Keratinocyte (primary cell): ENCODE data around the gene SMAD3. TPM values are rescaled to one million over a fixed set of nuclear protein-coding genes. Genes with fewer than 3 reads are reported as not detected.

Experiments used
- DNase-seq: peaks from one replicate; pipeline ENCODE4 v3.0.0-alpha.2; 2011; ENCODE audit warnings: low read depth, missing footprints, low spot score
- FAIRE-seq: peaks from 2 replicates; lab custom pipeline; 2011; peaks lifted over from hg19 to GRCh38; lab: Jason Lieb, UNC
- H2AFZ ChIP-seq: 2 replicates; pipeline ENCODE4 v1.6.0; 2012; ENCODE audit warnings: low read length, control low read depth, inconsistent platforms; ENCODE audit not compliant: control insufficient read depth
- H3K27ac ChIP-seq: 2 replicates; pipeline ENCODE4 v1.5.1; 2011; ENCODE audit warnings: low read length; ENCODE audit not compliant: control insufficient read depth, insufficient read depth
- H3K27me3 ChIP-seq: 3 replicates; pipeline ENCODE4 v1.6.0; 2011; ENCODE audit warnings: low read length; ENCODE audit not compliant: control insufficient read depth, insufficient read depth; ENCODE audit errors: extremely low read depth
- H3K36me3 ChIP-seq, 2 experiments: 2 replicates in 1 of 2; 3 replicates in 1 of 2; pipeline ENCODE4 v1.5.1; 2011; ENCODE audit warnings: low read length in 2 of 2, mild to moderate bottlenecking in 1 of 2; ENCODE audit not compliant: control insufficient read depth in 2 of 2, insufficient read depth in 2 of 2; ENCODE audit errors: extremely low read depth in 1 of 2
- H3K4me1 ChIP-seq: 3 replicates; pipeline ENCODE4 v1.5.1; 2011; ENCODE audit warnings: low read length; ENCODE audit not compliant: control insufficient read depth, insufficient read depth; ENCODE audit errors: extremely low read depth
- H3K4me2 ChIP-seq: 3 replicates; pipeline ENCODE4 v1.6.0; 2011; ENCODE audit warnings: low read depth, low read length; ENCODE audit not compliant: control insufficient read depth, insufficient read depth; ENCODE audit errors: extremely low read depth
- H3K4me3 ChIP-seq, 3 experiments: fragments of 200-600 bp in 1 of 3; sonication (generic) in 1 of 3; 2 replicates in 2 of 3; 3 replicates in 1 of 3; pipeline ENCODE4 v1.5.1; 2011 to 2016; ENCODE audit warnings: low read length in 3 of 3, mild to moderate bottlenecking in 3 of 3, control low read depth in 2 of 3, inconsistent platforms in 1 of 3, low read depth in 1 of 3, mixed read lengths in 1 of 3, mixed run types in 1 of 3, moderate library complexity in 1 of 3; ENCODE audit not compliant: control insufficient read depth in 2 of 3, insufficient read depth in 2 of 3; ENCODE audit errors: extremely low read depth in 1 of 3
- H3K79me2 ChIP-seq: 2 replicates; pipeline ENCODE4 v1.6.0; 2012; ENCODE audit warnings: low read length; ENCODE audit not compliant: control insufficient read depth, insufficient read depth
- H3K9ac ChIP-seq: 3 replicates; pipeline ENCODE4 v1.6.0; 2011; ENCODE audit warnings: low read length; ENCODE audit not compliant: control insufficient read depth, insufficient read depth; ENCODE audit errors: extremely low read depth
- H3K9me1 ChIP-seq: 3 replicates; pipeline ENCODE4 v1.6.0; 2011; ENCODE audit warnings: low read length; ENCODE audit not compliant: control insufficient read depth, insufficient read depth; ENCODE audit errors: extremely low read depth
- H3K9me3 ChIP-seq: 2 replicates; pipeline ENCODE4 v1.5.1; 2012; ENCODE audit warnings: low read depth, low read length; ENCODE audit not compliant: control insufficient read depth
- H4K20me1 ChIP-seq: 3 replicates; pipeline ENCODE4 v1.6.0; 2011; ENCODE audit warnings: low read length; ENCODE audit not compliant: control insufficient read depth, insufficient read depth; ENCODE audit errors: extremely low read depth
- CTCF ChIP-seq, 3 experiments: IDR thresholded peaks in 1 of 3; conservative IDR thresholded peaks in 1 of 3; optimal IDR thresholded peaks in 1 of 3; 2 replicates in 2 of 3; 3 replicates in 1 of 3; pipeline versions ENCODE3 to v1.5.1; 2011; ENCODE audit warnings: low read length in 3 of 3, mild to moderate bottlenecking in 3 of 3, moderate library complexity in 2 of 3, control low read depth in 1 of 3, inconsistent platforms in 1 of 3; ENCODE audit not compliant: insufficient read depth in 2 of 3; ENCODE audit errors: extremely low read depth in 1 of 3
- EZH2 ChIP-seq: IDR thresholded peaks from one replicate; pipeline ENCODE4 v1.6.1; 2012; ENCODE audit warnings: inconsistent platforms, mild to moderate bottlenecking, low read length, moderate library complexity
- dilution Hi-C: fragments of 300-500 bp; cut with MboI; formaldehyde crosslinking; loops from one replicate; pipeline ENCODE4 v1.7.0; 2020; ENCODE audit warnings: low sequenced_read_pairs; ENCODE audit not compliant: extremely low pct_ligation_motif_present
- polyA plus RNA-seq, 5 experiments: library from polyadenylated mRNA; depleted of rRNA in 3 of 5; stranded (reverse) in 3 of 5; stranded (forward) in 1 of 5; unstranded in 1 of 5; fragments of >200 nt; gene quantifications; 1 replicate in 1 of 5; 2 replicates in 3 of 5; 3 replicates in 1 of 5; pipeline versions ENCODE4 v1.2.1 to v1.2.3, GENCODE V29; 2011 to 2012; ENCODE audit warnings: missing spikeins in 2 of 5, low read depth in 1 of 5, low replicate concordance in 1 of 5

Gene SMAD3
- polyA plus RNA-seq, 1 donor (not counting 4 experiments of a cell fraction or from before 2014, with no cell fraction given) = 33.7 TPM

- Histone ChIP-seq H3K27ac (peak overlapping the region; percentile 43), H3K36me3 (peaks cover 7 to 39% of the 10 kb centered on the region in 2 experiments), H3K9ac (peak overlapping the region; percentile 10), H3K9me1 (peaks cover 13% of the 10 kb centered on the region), H3K4me2 (no peak overlapping the region), H2AFZ (no peak overlapping the region), H3K4me1 (peaks cover 84% of the 10 kb centered on the region), H3K9me3 (no peaks in the 10 kb centered on the region), H3K4me3 (no peak overlapping the region), H3K79me2 (peaks cover 90% of the 10 kb centered on the region), H4K20me1 (peaks cover 19% of the 10 kb centered on the region), H3K27me3 (no peaks in the 10 kb centered on the region)
- no peak for FAIRE-seq
- dilution Hi-C loops = no loop called here
- no peak for DNase-seq
- TF ChIP-seq EZH2 (no peak), CTCF (optimal IDR thresholded peaks at IDR 0.05 in 1 of 3, IDR thresholded peaks at IDR 0.05 in 1 of 3, conservative IDR thresholded peaks at IDR 0.05 in 1 of 3; ENCODE audit: extremely low read depth in 1 of 3, insufficient read depth in 2 of 3, low read length in 3 of 3) (no peak)
Observed at GRCh38 chr15:67086637-67086914, 21.2 kb downstream of the SMAD3 start.

GRCh38 chr15:67087507-67088172 is 22.2 kb downstream of the SMAD3 start:
- peak overlapping the region; percentile 64 for H3K27ac ChIP-seq
- peaks cover 19% of the 10 kb centered on the region for H4K20me1 ChIP-seq
- H3K4me2 ChIP-seq = peak overlapping the region; percentile 43
- dilution Hi-C loops = no loop called here
- H3K79me2 ChIP-seq = peaks cover 90% of the 10 kb centered on the region
- H3K9me1 ChIP-seq = peaks cover 13% of the 10 kb centered on the region
- no peaks in the 10 kb centered on the region for H3K9me3 ChIP-seq
- no peak for DNase-seq
- no peak overlapping the region for H3K4me3 ChIP-seq
- no peaks in the 10 kb centered on the region for H3K27me3 ChIP-seq
- H3K9ac ChIP-seq = peak overlapping the region; percentile 34
- FAIRE-seq = no peak
- no peak for TF ChIP-seq EZH2
- TF ChIP-seq CTCF (optimal IDR thresholded peaks at IDR 0.05 in 1 of 3, IDR thresholded peaks at IDR 0.05 in 1 of 3, conservative IDR thresholded peaks at IDR 0.05 in 1 of 3; ENCODE audit: extremely low read depth in 1 of 3, insufficient read depth in 2 of 3, low read length in 3 of 3) = no peak
- H3K36me3 ChIP-seq = peaks cover 6 to 34% of the 10 kb centered on the region in 2 experiments
- H3K4me1 ChIP-seq = peaks cover 87% of the 10 kb centered on the region
- no peak overlapping the region for H2AFZ ChIP-seq
